PC-9 (cell line): ENCODE results near the gene DCAF12L1. TPM values are rescaled to one million over a fixed set of nuclear protein-coding genes. Genes with fewer than 3 reads are reported as not detected.

Experiments used
- BruUV-seq: library from RNA; stranded (reverse); fragments of 400-500 nt; replicated peaks from 2 replicates; lab custom pipeline; 2021; lab: Mats Ljungman, UMichigan
- CTCF ChIA-PET: fragments of 300-600 bp; sonication (Branson Sonifier 250); formaldehyde crosslinking; loops from one replicate; lab custom pipeline; 2022; ENCODE audit warnings: antibody characterized with exemption; lab: Charles Lee
- POLR2A ChIA-PET: fragments of 300-600 bp; sonication (Branson Sonifier 250); formaldehyde crosslinking; loops from one replicate; lab custom pipeline; 2022; ENCODE audit warnings: antibody characterized with exemption; ENCODE audit not compliant: unreplicated experiment; lab: Charles Lee
- DNase-seq, 2 experiments: peaks; one replicate each; pipeline versions ENCODE4 v3.0.0 to v3.0.0-alpha.2; 2015 to 2022; ENCODE audit warnings: mixed read lengths in 1 of 2
- H2AFZ ChIP-seq: fragments of 200-600 bp; sonication (generic); 2 replicates; pipeline ENCODE4 v1.8.1; 2017; ENCODE audit warnings: antibody characterized with exemption
- H3F3A ChIP-seq: fragments of 200-600 bp; sonication (generic); 2 replicates; pipeline ENCODE4 v1.8.1; 2017; ENCODE audit warnings: antibody characterized with exemption, mild to moderate bottlenecking, low read depth; ENCODE audit not compliant: insufficient read depth
- H3K27ac ChIP-seq: fragments of 200-600 bp; sonication (generic); 2 replicates; pipeline ENCODE4 v1.6.1; 2016; ENCODE audit warnings: mixed run types
- H3K27me3 ChIP-seq: fragments of 200-600 bp; sonication (generic); 2 replicates; pipeline ENCODE4 v1.6.1; 2016; ENCODE audit warnings: low read depth, mixed run types; ENCODE audit not compliant: insufficient read depth
- H3K36me3 ChIP-seq: fragments of 200-600 bp; sonication (generic); 2 replicates; pipeline ENCODE4 v1.6.1; 2016; ENCODE audit warnings: low read depth, mixed run types
- H3K4me1 ChIP-seq: fragments of 200-600 bp; sonication (generic); replicated peaks from 2 replicates; pipeline ENCODE4 v1.6.1; 2016; ENCODE audit warnings: mixed run types; ENCODE audit not compliant: insufficient read depth
- H3K4me2 ChIP-seq: fragments of 200-600 bp; sonication (generic); 2 replicates; pipeline ENCODE4 v1.6.1; 2017; ENCODE audit warnings: mixed run types
- H3K4me3 ChIP-seq: fragments of 200-600 bp; sonication (generic); 2 replicates; pipeline ENCODE4 v1.6.1; 2016; ENCODE audit warnings: mixed run types
- H3K79me2 ChIP-seq: fragments of 200-600 bp; sonication (generic); 2 replicates; pipeline ENCODE4 v1.6.1; 2017; ENCODE audit warnings: low read depth, mixed run types
- H3K9me2 ChIP-seq: fragments of 200-600 bp; sonication (generic); 2 replicates; pipeline ENCODE4 v1.8.1; 2017; ENCODE audit warnings: mild to moderate bottlenecking; ENCODE audit not compliant: insufficient read depth
- H3K9me3 ChIP-seq: fragments of 200-600 bp; sonication (generic); 2 replicates; pipeline ENCODE4 v1.8.1; 2016; ENCODE audit warnings: low read depth; ENCODE audit not compliant: insufficient read depth
- H4K20me1 ChIP-seq: fragments of 200-600 bp; sonication (generic); 2 replicates; pipeline ENCODE4 v1.8.1; 2017; ENCODE audit not compliant: insufficient read depth
- EZH2 ChIP-seq: fragments of 200-600 bp; sonication (generic); IDR thresholded peaks from 2 replicates; pipeline ENCODE4 v1.8.0; 2017; ENCODE audit warnings: antibody characterized with exemption, low read depth
- intact Hi-C: fragments of 100-400 bp; cut with micrococcal nuclease; formaldehyde crosslinking; loops from one replicate; pipeline ENCODE4 v1.10.0; 2022; ENCODE audit not compliant: unreplicated experiment
- total RNA-seq: library from RNA; stranded (reverse); gene quantifications from 2 replicates; pipeline ENCODE4 v1.2.3, GENCODE V29; 2021
- TF ChIP-seq, protein P1 (sequence below): fragments of 200-600 bp; sonication (generic); conservative IDR thresholded peaks from 2 replicates; pipeline ENCODE4 v1.6.1; 2017; ENCODE audit warnings: mixed run types, antibody characterized with exemption, mild to moderate bottlenecking, moderate library complexity

The DCAF12L1 gene
- total RNA-seq, 1 experiment from 2014 or later: not detected

DNA sequence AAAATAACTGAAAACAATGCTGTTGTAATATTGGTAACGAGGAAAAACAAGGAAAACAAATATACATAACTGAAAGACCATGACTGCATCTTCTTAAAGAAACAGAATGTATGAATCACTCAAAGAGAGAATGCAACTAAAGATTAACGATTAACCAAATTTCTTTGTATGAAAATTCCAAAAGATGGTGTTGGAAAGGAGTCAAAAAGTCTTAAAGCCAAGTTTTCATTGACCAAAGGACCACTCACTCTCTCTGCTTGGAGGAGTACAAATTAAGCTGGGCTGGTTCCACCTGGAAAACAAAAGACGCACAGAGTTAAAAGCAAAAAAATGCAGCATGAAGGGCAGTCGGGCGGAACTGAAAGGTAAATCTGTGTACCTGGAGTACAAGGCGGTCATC lies 1.8 kb downstream of the DCAF12L1 start:
- Histone ChIP-seq H3K9me3 (no peaks in the 10 kb centered on the region), H3K4me2 (no peak overlapping the region), H3K36me3 (no peaks in the 10 kb centered on the region), H3K4me3 (no peak overlapping the region), H3K27ac (no peak overlapping the region), H2AFZ (no peak overlapping the region), H3F3A (no peaks in the 10 kb centered on the region), H3K79me2 (no peaks in the 10 kb centered on the region), H3K27me3 (no peaks in the 10 kb centered on the region), H3K4me1 (no peaks in the 10 kb centered on the region), H4K20me1 (no peaks in the 10 kb centered on the region), H3K9me2 (no peaks in the 10 kb centered on the region)
- no peak for TF ChIP-seq EZH2
- TF ChIP-seq, protein P1, sequence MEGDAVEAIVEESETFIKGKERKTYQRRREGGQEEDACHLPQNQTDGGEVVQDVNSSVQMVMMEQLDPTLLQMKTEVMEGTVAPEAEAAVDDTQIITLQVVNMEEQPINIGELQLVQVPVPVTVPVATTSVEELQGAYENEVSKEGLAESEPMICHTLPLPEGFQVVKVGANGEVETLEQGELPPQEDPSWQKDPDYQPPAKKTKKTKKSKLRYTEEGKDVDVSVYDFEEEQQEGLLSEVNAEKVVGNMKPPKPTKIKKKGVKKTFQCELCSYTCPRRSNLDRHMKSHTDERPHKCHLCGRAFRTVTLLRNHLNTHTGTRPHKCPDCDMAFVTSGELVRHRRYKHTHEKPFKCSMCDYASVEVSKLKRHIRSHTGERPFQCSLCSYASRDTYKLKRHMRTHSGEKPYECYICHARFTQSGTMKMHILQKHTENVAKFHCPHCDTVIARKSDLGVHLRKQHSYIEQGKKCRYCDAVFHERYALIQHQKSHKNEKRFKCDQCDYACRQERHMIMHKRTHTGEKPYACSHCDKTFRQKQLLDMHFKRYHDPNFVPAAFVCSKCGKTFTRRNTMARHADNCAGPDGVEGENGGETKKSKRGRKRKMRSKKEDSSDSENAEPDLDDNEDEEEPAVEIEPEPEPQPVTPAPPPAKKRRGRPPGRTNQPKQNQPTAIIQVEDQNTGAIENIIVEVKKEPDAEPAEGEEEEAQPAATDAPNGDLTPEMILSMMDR: no peak
- POLR2A ChIA-PET: no interaction called here
- no peak for DNase-seq
- no TSS peak for BruUV-seq
- intact Hi-C loops: no loop called here
- CTCF ChIA-PET: no interaction called here

DNA sequence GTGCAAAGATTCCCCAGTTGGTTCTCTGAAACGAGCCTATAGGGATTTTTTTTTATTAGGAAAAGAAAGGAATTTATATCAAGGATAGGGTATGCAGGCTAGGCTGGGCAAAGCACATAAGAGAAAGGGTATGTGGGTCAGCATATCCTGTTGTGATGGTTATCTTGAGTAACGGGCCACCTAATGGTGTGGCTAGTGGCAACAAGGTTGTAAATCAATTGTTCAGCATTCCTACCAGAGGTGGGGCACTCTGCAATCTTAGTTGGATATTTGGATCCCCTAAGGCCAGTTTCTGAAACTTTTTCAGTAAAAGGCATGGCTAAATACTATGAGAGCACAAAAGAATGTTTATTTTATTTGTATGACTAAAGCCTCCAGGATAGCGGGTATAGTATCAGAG lies 42.7 kb downstream of the DCAF12L1 start:
- H3K9me2 ChIP-seq: no peaks in the 10 kb centered on the region
- H3K4me2 ChIP-seq: no peak overlapping the region
- H3K4me3 ChIP-seq: no peak overlapping the region
- DNase-seq: no peak
- no peaks in the 10 kb centered on the region for H3K9me3 ChIP-seq
- POLR2A ChIA-PET: no interaction called here
- BruUV-seq: no TSS peak
- no peak overlapping the region for H2AFZ ChIP-seq
- no peaks in the 10 kb centered on the region for H4K20me1 ChIP-seq
- no peak for TF ChIP-seq EZH2
- TF ChIP-seq, protein P1: no peak
- no peaks in the 10 kb centered on the region for H3K4me1 ChIP-seq
- no peaks in the 10 kb centered on the region for H3K27me3 ChIP-seq
- H3K79me2 ChIP-seq: no peaks in the 10 kb centered on the region
- CTCF ChIA-PET: no interaction called here
- H3K36me3 ChIP-seq: no peaks in the 10 kb centered on the region
- no peaks in the 10 kb centered on the region for H3F3A ChIP-seq
- intact Hi-C loops: no loop called here
- H3K27ac ChIP-seq: no peak overlapping the region
